HEK293 (cell line): ENCODE data around the gene SPRY4.
A peak's percentile ranks its signal among the peaks of the same experiment; 100 is the strongest.

Source experiments
- EGR2 ChIP-seq: fragments of 450-650 bp; formaldehyde crosslinking; IDR thresholded peaks from 2 replicates; pipeline ENCODE4 v1.5.1; 2016; ENCODE audit warnings: low read depth, missing biosample characterization, missing genetic modification characterization
- GFI1B ChIP-seq: fragments of 450-650 bp; formaldehyde crosslinking; IDR thresholded peaks from 2 replicates; pipeline ENCODE4 v1.5.1; 2016; ENCODE audit warnings: missing biosample characterization, missing genetic modification characterization
- GLI2 ChIP-seq: fragments of 450-650 bp; formaldehyde crosslinking; IDR thresholded peaks from 2 replicates; pipeline ENCODE4; 2017; ENCODE audit warnings: missing biosample characterization, missing genetic modification characterization, low read depth, borderline replicate concordance
- KLF1 ChIP-seq: fragments of 450-650 bp; formaldehyde crosslinking; IDR thresholded peaks from 2 replicates; pipeline ENCODE4 v1.5.1; 2016; ENCODE audit warnings: missing biosample characterization, missing genetic modification characterization
- KLF8 ChIP-seq: fragments of 450-650 bp; formaldehyde crosslinking; IDR thresholded peaks from 2 replicates; pipeline ENCODE4 v1.5.1; 2016; ENCODE audit warnings: missing biosample characterization, missing genetic modification characterization
- REPIN1 ChIP-seq: fragments of 450-650 bp; formaldehyde crosslinking; IDR thresholded peaks from 2 replicates; pipeline ENCODE4 v1.5.1; 2017; ENCODE audit warnings: missing biosample characterization, missing genetic modification characterization, low read depth
- SCRT1 ChIP-seq: fragments of 450-650 bp; formaldehyde crosslinking; IDR thresholded peaks from 2 replicates; pipeline ENCODE4 v1.5.1; 2016; ENCODE audit warnings: missing biosample characterization, missing genetic modification characterization, borderline replicate concordance
- SETDB1 ChIP-seq: IDR thresholded peaks from one replicate; pipeline ENCODE4 v1.6.1; 2017; ENCODE audit warnings: mild to moderate bottlenecking, low read length, moderate library complexity, mixed read lengths; ENCODE audit not compliant: insufficient read length
- ZBTB8A ChIP-seq: fragments of 450-650 bp; formaldehyde crosslinking; IDR thresholded peaks from 2 replicates; pipeline ENCODE4 v1.5.1; 2016; ENCODE audit warnings: missing biosample characterization, missing genetic modification characterization
- ZFHX2 ChIP-seq: fragments of 450-650 bp; formaldehyde crosslinking; conservative IDR thresholded peaks from 2 replicates; pipeline ENCODE4 v1.5.1; 2016; ENCODE audit warnings: missing biosample characterization, missing genetic modification characterization
- ZFP69B ChIP-seq: fragments of 450-650 bp; formaldehyde crosslinking; IDR thresholded peaks from 2 replicates; pipeline ENCODE4 v1.5.1; 2016; ENCODE audit warnings: missing biosample characterization, missing genetic modification characterization
- ZNF114 ChIP-seq: fragments of 450-650 bp; formaldehyde crosslinking; IDR thresholded peaks from 2 replicates; pipeline ENCODE4 v1.5.0; 2017; ENCODE audit warnings: missing biosample characterization, missing genetic modification characterization
- ZNF138 ChIP-seq: fragments of 450-650 bp; formaldehyde crosslinking; IDR thresholded peaks from 2 replicates; pipeline ENCODE4 v1.5.1; 2016; ENCODE audit warnings: missing biosample characterization, missing genetic modification characterization, borderline replicate concordance
- ZNF146 ChIP-seq: fragments of 450-650 bp; formaldehyde crosslinking; IDR thresholded peaks from 2 replicates; pipeline ENCODE4 v1.5.1; 2016; ENCODE audit warnings: missing biosample characterization, missing genetic modification characterization
- ZNF157 ChIP-seq: fragments of 450-650 bp; formaldehyde crosslinking; IDR thresholded peaks from 2 replicates; pipeline ENCODE4 v1.5.1; 2016; ENCODE audit warnings: missing biosample characterization, missing genetic modification characterization
- ZNF175 ChIP-seq: fragments of 450-650 bp; formaldehyde crosslinking; IDR thresholded peaks from 2 replicates; pipeline ENCODE4 v1.5.1; 2016; ENCODE audit warnings: missing biosample characterization, missing genetic modification characterization
- ZNF2 ChIP-seq: fragments of 450-650 bp; formaldehyde crosslinking; IDR thresholded peaks from 2 replicates; pipeline ENCODE4 v1.5.1; 2016; ENCODE audit warnings: missing biosample characterization, missing genetic modification characterization
- ZNF202 ChIP-seq: fragments of 450-650 bp; formaldehyde crosslinking; IDR thresholded peaks from 2 replicates; pipeline ENCODE4 v1.5.1; 2016; ENCODE audit warnings: missing biosample characterization, missing genetic modification characterization, borderline replicate concordance
- ZNF211 ChIP-seq: fragments of 450-650 bp; formaldehyde crosslinking; IDR thresholded peaks from 2 replicates; pipeline ENCODE4 v1.5.1; 2016; ENCODE audit warnings: low read depth, missing biosample characterization, missing genetic modification characterization
- ZNF214 ChIP-seq: fragments of 450-650 bp; formaldehyde crosslinking; IDR thresholded peaks from 2 replicates; pipeline ENCODE4 v1.5.1; 2017; ENCODE audit warnings: missing biosample characterization, mild to moderate bottlenecking, missing genetic modification characterization, borderline replicate concordance
- ZNF292 ChIP-seq: fragments of 450-650 bp; formaldehyde crosslinking; IDR thresholded peaks from 2 replicates; pipeline ENCODE4 v1.5.1; 2016; ENCODE audit warnings: low read depth, missing biosample characterization, missing genetic modification characterization, borderline replicate concordance
- ZNF302 ChIP-seq: fragments of 450-650 bp; formaldehyde crosslinking; IDR thresholded peaks from 2 replicates; pipeline ENCODE4 v1.5.1; 2016; ENCODE audit warnings: missing biosample characterization, missing genetic modification characterization, low read depth
- ZNF311 ChIP-seq: fragments of 450-650 bp; formaldehyde crosslinking; IDR thresholded peaks from 2 replicates; pipeline ENCODE4 v1.5.1; 2017; ENCODE audit warnings: missing biosample characterization, missing genetic modification characterization, borderline replicate concordance
- ZNF335 ChIP-seq: fragments of 450-650 bp; formaldehyde crosslinking; conservative IDR thresholded peaks from 2 replicates; pipeline ENCODE4 v1.5.1; 2016; ENCODE audit warnings: missing biosample characterization, missing genetic modification characterization
- ZNF341 ChIP-seq: fragments of 450-650 bp; formaldehyde crosslinking; IDR thresholded peaks from 2 replicates; pipeline ENCODE4; 2016; ENCODE audit warnings: low read depth, missing biosample characterization, missing genetic modification characterization
- ZNF404 ChIP-seq: fragments of 450-650 bp; formaldehyde crosslinking; IDR thresholded peaks from 2 replicates; pipeline ENCODE4 v1.5.1; 2017; ENCODE audit warnings: missing biosample characterization, missing genetic modification characterization
- ZNF544 ChIP-seq: fragments of 450-650 bp; formaldehyde crosslinking; IDR thresholded peaks from 2 replicates; pipeline ENCODE4 v1.5.0; 2017; ENCODE audit warnings: missing biosample characterization, missing genetic modification characterization
- ZNF580 ChIP-seq: fragments of 450-650 bp; formaldehyde crosslinking; IDR thresholded peaks from 2 replicates; pipeline ENCODE4 v1.5.1; 2016; ENCODE audit warnings: missing biosample characterization, missing genetic modification characterization
- ZNF596 ChIP-seq: fragments of 450-650 bp; IDR thresholded peaks from 2 replicates; pipeline ENCODE4 v1.5.0; 2018; ENCODE audit warnings: missing biosample characterization, mild to moderate bottlenecking, missing genetic modification characterization, moderate library complexity
- ZNF660 ChIP-seq: fragments of 450-650 bp; IDR thresholded peaks from 2 replicates; pipeline ENCODE4 v1.5.1; 2018; ENCODE audit warnings: missing biosample characterization, mild to moderate bottlenecking, missing genetic modification characterization
- ZNF670 ChIP-seq: fragments of 450-650 bp; formaldehyde crosslinking; IDR thresholded peaks from 2 replicates; pipeline ENCODE4 v1.5.1; 2016; ENCODE audit warnings: missing biosample characterization, missing genetic modification characterization, low read depth
- ZNF776 ChIP-seq: fragments of 450-650 bp; formaldehyde crosslinking; IDR thresholded peaks from 2 replicates; pipeline ENCODE4 v1.5.0; 2017; ENCODE audit warnings: missing biosample characterization, missing genetic modification characterization, borderline replicate concordance
- TF ChIP-seq, protein P1 (sequence below): fragments of 450-650 bp; formaldehyde crosslinking; IDR thresholded peaks from 2 replicates; pipeline ENCODE4 v1.5.0; 2017; ENCODE audit warnings: missing biosample characterization, missing genetic modification characterization, borderline replicate concordance
- TF ChIP-seq, protein P2 (sequence below): fragments of 450-650 bp; formaldehyde crosslinking; IDR thresholded peaks from 2 replicates; pipeline ENCODE4 v1.5.1; 2016; ENCODE audit warnings: missing biosample characterization, missing genetic modification characterization
- TF ChIP-seq, protein P3 (sequence below): fragments of 450-650 bp; formaldehyde crosslinking; IDR thresholded peaks from 2 replicates; pipeline ENCODE4 v1.5.1; 2017; ENCODE audit warnings: missing biosample characterization, missing genetic modification characterization
- TF ChIP-seq, protein P4 (sequence below): sonication (generic); formaldehyde crosslinking; IDR thresholded peaks from 2 replicates; pipeline ENCODE4 v1.8.1; 2022; ENCODE audit warnings: mild to moderate bottlenecking, moderate library complexity, missing genetic modification reagents

Gene SPRY4

GRCh38 chr5:142325725-142326479 is 1.1 kb upstream of the SPRY4 start (continued):
- TF ChIP-seq KLF1 (tag by site-specific recombination) (peak; percentile 54; the same call in 1 of the 2 replicates), ZNF114 (no peak), SETDB1 (no peak), ZNF214 (tag by site-specific recombination) (no peak), ZNF302 (no peak), ZNF202 (tag by site-specific recombination) (no peak), ZNF341 (tag by site-specific recombination) (peak; percentile 91), ZNF175 (no peak), ZNF292 (tag by site-specific recombination) (no peak), ZNF544 (tag by site-specific recombination) (no peak), KLF8 (tag by site-specific recombination) (peak; percentile 29), REPIN1 (tag by site-specific recombination) (no peak), ZNF404 (tag by site-specific recombination) (no peak), ZNF138 (tag by site-specific recombination) (no peak), ZNF660 (tag by site-specific recombination) (0 out of 2 replicates have a peak, but pooled peaks have one; percentile 8), ZNF596 (tag by site-specific recombination) (no peak), ZBTB8A (tag by site-specific recombination) (no peak; the same call in 1 of the 2 replicates), ZNF335 (tag by site-specific recombination) (peak; percentile 92), ZNF146 (tag by site-specific recombination) (no peak), ZFHX2 (tag by site-specific recombination) (peak; percentile 28; the same call in 1 of the 2 replicates), SCRT1 (tag by site-specific recombination) (no peak), EGR2 (tag by site-specific recombination) (no peak), ZNF157 (no peak), ZNF580 (no peak), ZFP69B (tag by site-specific recombination) (peak; percentile 47), ZNF670 (tag by site-specific recombination) (no peak), ZNF311 (tag by site-specific recombination) (no peak), ZNF211 (tag by site-specific recombination) (no peak), GLI2 (tag by site-specific recombination) (no peak), GFI1B (tag by site-specific recombination) (no peak), ZNF2 (peak; percentile 65), ZNF776 (tag by site-specific recombination) (no peak)
- TF ChIP-seq, protein P1, sequence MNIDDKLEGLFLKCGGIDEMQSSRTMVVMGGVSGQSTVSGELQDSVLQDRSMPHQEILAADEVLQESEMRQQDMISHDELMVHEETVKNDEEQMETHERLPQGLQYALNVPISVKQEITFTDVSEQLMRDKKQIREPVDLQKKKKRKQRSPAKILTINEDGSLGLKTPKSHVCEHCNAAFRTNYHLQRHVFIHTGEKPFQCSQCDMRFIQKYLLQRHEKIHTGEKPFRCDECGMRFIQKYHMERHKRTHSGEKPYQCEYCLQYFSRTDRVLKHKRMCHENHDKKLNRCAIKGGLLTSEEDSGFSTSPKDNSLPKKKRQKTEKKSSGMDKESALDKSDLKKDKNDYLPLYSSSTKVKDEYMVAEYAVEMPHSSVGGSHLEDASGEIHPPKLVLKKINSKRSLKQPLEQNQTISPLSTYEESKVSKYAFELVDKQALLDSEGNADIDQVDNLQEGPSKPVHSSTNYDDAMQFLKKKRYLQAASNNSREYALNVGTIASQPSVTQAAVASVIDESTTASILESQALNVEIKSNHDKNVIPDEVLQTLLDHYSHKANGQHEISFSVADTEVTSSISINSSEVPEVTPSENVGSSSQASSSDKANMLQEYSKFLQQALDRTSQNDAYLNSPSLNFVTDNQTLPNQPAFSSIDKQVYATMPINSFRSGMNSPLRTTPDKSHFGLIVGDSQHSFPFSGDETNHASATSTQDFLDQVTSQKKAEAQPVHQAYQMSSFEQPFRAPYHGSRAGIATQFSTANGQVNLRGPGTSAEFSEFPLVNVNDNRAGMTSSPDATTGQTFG = no peak
- TF ChIP-seq, protein P2, sequence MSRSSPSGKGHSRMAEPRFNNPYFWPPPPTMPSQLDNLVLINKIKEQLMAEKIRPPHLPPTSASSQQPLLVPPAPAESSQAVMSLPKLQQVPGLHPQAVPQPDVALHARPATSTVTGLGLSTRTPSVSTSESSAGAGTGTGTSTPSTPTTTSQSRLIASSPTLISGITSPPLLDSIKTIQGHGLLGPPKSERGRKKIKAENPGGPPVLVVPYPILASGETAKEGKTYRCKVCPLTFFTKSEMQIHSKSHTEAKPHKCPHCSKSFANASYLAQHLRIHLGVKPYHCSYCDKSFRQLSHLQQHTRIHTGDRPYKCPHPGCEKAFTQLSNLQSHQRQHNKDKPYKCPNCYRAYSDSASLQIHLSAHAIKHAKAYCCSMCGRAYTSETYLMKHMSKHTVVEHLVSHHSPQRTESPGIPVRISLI (tag by site-specific recombination) = no peak
- TF ChIP-seq, protein P3, sequence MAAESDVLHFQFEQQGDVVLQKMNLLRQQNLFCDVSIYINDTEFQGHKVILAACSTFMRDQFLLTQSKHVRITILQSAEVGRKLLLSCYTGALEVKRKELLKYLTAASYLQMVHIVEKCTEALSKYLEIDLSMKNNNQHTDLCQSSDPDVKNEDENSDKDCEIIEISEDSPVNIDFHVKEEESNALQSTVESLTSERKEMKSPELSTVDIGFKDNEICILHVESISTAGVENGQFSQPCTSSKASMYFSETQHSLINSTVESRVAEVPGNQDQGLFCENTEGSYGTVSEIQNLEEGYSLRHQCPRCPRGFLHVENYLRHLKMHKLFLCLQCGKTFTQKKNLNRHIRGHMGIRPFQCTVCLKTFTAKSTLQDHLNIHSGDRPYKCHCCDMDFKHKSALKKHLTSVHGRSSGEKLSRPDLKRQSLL = no peak
- TF ChIP-seq, protein P4, sequence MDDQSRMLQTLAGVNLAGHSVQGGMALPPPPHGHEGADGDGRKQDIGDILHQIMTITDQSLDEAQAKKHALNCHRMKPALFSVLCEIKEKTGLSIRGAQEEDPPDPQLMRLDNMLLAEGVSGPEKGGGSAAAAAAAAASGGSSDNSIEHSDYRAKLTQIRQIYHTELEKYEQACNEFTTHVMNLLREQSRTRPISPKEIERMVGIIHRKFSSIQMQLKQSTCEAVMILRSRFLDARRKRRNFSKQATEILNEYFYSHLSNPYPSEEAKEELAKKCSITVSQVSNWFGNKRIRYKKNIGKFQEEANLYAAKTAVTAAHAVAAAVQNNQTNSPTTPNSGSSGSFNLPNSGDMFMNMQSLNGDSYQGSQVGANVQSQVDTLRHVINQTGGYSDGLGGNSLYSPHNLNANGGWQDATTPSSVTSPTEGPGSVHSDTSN (CRISPR knock-in tag) = no peak
